Naive B cell (primary cell): ENCODE data around the gene CIAO2B. TPM values are rescaled to one million over a fixed set of nuclear protein-coding genes. Genes with fewer than 3 reads are reported as not detected.

ENCODE experiments used
- ATAC-seq, 2 donors: fragments of 150-1000 bp; cut with Tn5 transposase; 2 replicates each; pipeline ENCODE4 v1.10.0; 2021; ENCODE audit warnings: low read depth in 2 of 2, mild to moderate bottlenecking in 2 of 2, moderate library complexity in 2 of 2
- DNase-seq: peaks from one replicate; pipeline ENCODE4 v3.0.0; 2022
- H3K27ac Mint-ChIP-seq, 6 donors: one replicate each; pipeline ENCODE4 v1.8.0; 2020 to 2022; ENCODE audit warnings: mild to moderate bottlenecking in 6 of 6, mixed read lengths in 6 of 6, moderate library complexity in 5 of 6, inconsistent platforms in 2 of 6
- H3K27me3 Mint-ChIP-seq, 3 donors: one replicate each; pipeline ENCODE4 v1.8.0; 2021 to 2022; ENCODE audit warnings: mixed read lengths in 3 of 3, mild to moderate bottlenecking in 1 of 3
- H3K36me3 Mint-ChIP-seq, 2 donors: one replicate each; pipeline ENCODE4 v1.8.0; 2020 to 2022; ENCODE audit warnings: mixed read lengths in 2 of 2, inconsistent platforms in 1 of 2, mild to moderate bottlenecking in 1 of 2
- H3K4me1 Mint-ChIP-seq, 3 donors: one replicate each; pipeline ENCODE4 v1.8.0; 2020 to 2022; ENCODE audit warnings: mixed read lengths in 3 of 3, inconsistent platforms in 1 of 3, mild to moderate bottlenecking in 1 of 3, moderate library complexity in 1 of 3
- H3K4me3 Mint-ChIP-seq, 8 donors: one replicate each; pipeline ENCODE4 v1.8.0; 2020 to 2022; ENCODE audit warnings: mild to moderate bottlenecking in 8 of 8, mixed read lengths in 8 of 8, moderate library complexity in 8 of 8, inconsistent platforms in 2 of 8
- H3K9me3 Mint-ChIP-seq, 7 donors: one replicate each; pipeline ENCODE4 v1.8.0; 2020 to 2022; ENCODE audit warnings: mixed read lengths in 7 of 7, mild to moderate bottlenecking in 5 of 7, inconsistent platforms in 2 of 7, moderate library complexity in 1 of 7
- polyA plus RNA-seq, 6 donors: library from polyadenylated mRNA; unstranded; fragments of 300-500 nt; fragmentation: Illumina TruSeq; gene quantifications; one replicate each; pipeline ENCODE4 v1.2.3, GENCODE V29; 2021; ENCODE audit warnings: low read depth in 6 of 6

The CIAO2B gene
- polyA plus RNA-seq, 6 donors from 2014 or later, result 69.0 to 114 (median 100) TPM

DNA sequence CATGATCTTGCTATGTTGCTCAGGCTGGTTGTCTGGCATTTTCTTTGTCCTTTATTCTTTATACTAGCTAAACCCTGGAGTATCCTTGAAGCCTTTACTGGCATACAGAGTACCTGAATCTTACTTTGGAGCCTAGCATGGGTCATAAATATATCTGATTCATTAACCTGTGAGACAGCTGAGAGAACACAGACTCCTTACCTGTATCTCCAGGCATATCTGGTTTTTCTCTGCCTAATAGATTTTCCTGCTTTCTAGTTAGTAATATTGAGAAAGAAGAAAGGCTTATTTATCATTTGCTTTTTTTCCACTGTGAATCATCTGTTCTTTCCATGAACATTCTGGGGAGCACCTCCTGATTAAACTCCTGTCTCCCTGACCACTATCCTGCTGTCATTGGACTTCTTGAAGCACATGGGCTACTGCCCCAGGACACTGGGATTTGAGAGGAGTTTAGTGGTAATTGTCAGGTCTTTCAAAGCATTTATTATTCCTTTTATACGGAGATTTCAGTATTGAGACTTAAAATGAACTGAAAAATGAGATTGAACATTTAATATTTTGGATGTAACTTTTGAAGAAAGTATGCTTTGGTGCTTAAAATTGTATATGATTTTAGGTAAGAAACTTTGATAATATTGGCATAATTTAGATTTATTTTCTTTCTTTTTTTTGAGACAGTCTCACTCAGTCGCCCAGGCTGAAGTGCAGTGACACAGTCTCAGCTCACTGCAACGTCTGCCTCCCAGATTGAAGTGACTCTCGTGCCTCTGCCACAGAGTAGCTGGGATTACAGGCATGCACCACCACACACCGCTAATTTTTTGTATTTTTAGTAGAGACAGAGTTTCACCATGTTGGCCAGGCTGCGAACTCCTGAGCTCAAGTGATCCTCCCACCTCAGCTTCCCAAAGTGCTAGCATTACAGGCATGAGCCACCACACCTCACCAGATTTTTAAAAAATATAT, 45.3 kb downstream of the CIAO2B start:
- ATAC-seq (no peak), DNase-seq (no peak)
- Mint-ChIP-seq H3K4me3 (no peak overlapping the region), H3K9me3 (no peaks in the 10 kb centered on the region), H3K27ac (no peak overlapping the region), H3K27me3 (no peaks in the 10 kb centered on the region), H3K36me3 (peaks cover 0 to 7% of the 10 kb centered on the region in 2 donors), H3K4me1 (peaks cover 0 to 5% (median 4%) of the 10 kb centered on the region in 3 donors)

DNA sequence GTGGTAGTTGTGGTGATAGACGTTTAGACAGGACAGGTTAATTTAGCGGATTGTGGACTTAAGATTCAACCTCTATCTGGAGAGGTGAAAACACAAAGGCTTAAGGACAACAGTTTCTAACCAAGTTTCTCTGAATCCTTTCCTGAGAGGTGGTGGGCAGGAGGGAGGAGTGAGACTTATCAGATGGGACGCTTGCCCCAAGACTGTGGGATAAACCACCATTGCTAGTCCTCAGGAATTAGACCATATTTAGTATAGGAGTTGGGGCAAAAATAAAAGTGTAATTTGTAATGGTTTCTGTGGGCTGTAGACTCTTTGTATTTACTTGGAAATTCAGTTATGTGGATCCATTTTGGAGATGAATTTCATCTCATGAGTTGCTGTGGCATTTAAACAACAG, 47.3 kb downstream of the CIAO2B start:
- Mint-ChIP-seq H3K4me1 (peaks cover 3 to 5% (median 5%) of the 10 kb centered on the region in 3 donors), H3K4me3 (no peak overlapping the region), H3K27me3 (no peaks in the 10 kb centered on the region), H3K27ac (no peak overlapping the region), H3K36me3 (peaks cover 0 to 7% of the 10 kb centered on the region in 2 donors), H3K9me3 (no peaks in the 10 kb centered on the region)
- DNase-seq (no peak), ATAC-seq (no peak)

DNA sequence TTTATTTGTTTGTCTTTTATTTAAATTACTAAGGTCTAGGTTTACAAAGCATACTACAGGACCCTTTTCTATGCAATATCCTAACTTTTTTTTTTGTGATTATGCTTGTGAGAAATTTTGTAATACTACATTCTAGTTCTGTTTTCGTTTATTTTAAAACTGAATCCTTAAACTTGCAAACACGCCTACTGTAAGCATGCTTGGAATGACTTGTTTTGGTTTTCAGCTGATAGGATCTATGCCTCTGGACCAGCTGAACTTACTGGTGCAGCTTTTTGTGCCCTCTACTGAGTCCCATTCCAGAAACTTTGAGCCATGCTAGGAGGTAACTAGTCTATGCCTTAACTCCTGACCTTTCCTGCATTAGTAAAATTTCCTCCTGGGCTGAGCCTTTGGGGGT, 47.9 kb downstream of the CIAO2B start:
- H3K9me3 Mint-ChIP-seq, result no peaks in the 10 kb centered on the region
- ATAC-seq (no peak), DNase-seq (no peak)
- no peak overlapping the region for H3K4me3 Mint-ChIP-seq
- peaks cover 5 to 8% (median 7%) of the 10 kb centered on the region in 3 donors for H3K4me1 Mint-ChIP-seq
- no peaks in the 10 kb centered on the region for H3K27me3 Mint-ChIP-seq
- peaks cover 0 to 7% of the 10 kb centered on the region in 2 donors for H3K36me3 Mint-ChIP-seq
- no peak overlapping the region for H3K27ac Mint-ChIP-seq

DNA sequence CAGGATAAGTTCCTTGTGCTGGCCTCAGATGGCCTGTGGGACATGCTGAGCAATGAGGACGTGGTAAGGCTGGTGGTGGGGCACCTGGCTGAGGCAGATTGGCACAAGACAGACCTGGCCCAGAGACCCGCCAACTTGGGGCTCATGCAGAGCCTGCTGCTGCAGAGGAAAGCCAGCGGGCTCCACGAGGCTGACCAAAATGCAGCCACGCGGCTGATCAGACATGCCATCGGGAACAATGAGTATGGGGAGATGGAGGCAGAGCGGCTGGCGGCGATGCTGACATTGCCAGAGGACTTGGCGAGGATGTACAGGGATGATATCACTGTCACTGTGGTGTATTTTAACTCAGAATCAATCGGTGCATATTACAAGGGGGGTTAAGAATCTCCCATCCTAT, 48.7 kb downstream of the CIAO2B start:
- H3K4me1 Mint-ChIP-seq, result peaks cover 7 to 8% (median 7%) of the 10 kb centered on the region in 3 donors
- peaks cover 0 to 7% of the 10 kb centered on the region in 2 donors for H3K36me3 Mint-ChIP-seq
- no peak overlapping the region for H3K4me3 Mint-ChIP-seq
- H3K9me3 Mint-ChIP-seq, result no peaks in the 10 kb centered on the region
- DNase-seq (no peak), ATAC-seq (no peak)
- no peak overlapping the region for H3K27ac Mint-ChIP-seq
- H3K27me3 Mint-ChIP-seq, result no peaks in the 10 kb centered on the region

DNA sequence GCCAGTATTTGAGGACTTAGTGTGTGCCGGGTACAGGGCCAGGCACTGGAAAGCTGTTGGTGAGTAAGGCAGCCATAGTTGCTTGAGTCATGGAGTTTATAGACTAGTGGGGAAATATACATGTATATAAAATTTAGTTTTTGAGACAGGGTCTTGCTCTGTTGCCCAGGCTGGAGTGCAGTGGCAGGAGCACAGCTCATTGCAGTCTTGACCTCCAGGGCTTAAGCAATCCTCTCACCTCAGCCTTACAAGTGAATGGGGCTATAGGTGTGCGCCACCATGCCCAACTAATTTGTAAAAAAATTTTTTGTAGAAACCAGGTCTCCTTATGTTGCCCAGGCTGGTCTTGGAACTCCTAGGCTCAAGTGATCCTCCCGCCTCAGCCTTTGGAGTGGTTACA, 51.5 kb downstream of the CIAO2B start:
- Mint-ChIP-seq H3K27ac (no peak overlapping the region), H3K36me3 (peaks cover 0 to 7% of the 10 kb centered on the region in 2 donors), H3K4me3 (peak overlapping the region in 1 of 8 donors; percentile 91), H3K4me1 (peaks cover 12 to 21% (median 18%) of the 10 kb centered on the region in 3 donors), H3K9me3 (no peaks in the 10 kb centered on the region), H3K27me3 (no peaks in the 10 kb centered on the region)
- ATAC-seq (no peak), DNase-seq (no peak)

Other genes starting within 250 kb of the CIAO2B start
- under 1 TPM in 1 of 6 donors, not detected in 5; 0.20 TPM for gene CMTM4, start 237.7 kb downstream of the CIAO2B start, polyA plus RNA-seq
- 10 to 100 TPM; 10.5 to 33.8 (median 23.4) TPM for gene DYNC1LI2, start 182.8 kb downstream of the CIAO2B start, polyA plus RNA-seq
- not detected for gene TERB1, start 132.8 kb downstream of the CIAO2B start, polyA plus RNA-seq
- 10 to 100 TPM; 46.7 to 87.4 (median 54.6) TPM for gene NAE1, start 103.4 kb downstream of the CIAO2B start, polyA plus RNA-seq
- gene CA7, start 90.0 kb downstream of the CIAO2B start, polyA plus RNA-seq, result not detected
- 1 to 10 TPM; 1.4 to 5.8 (median 1.8) TPM for gene PDP2, start 53.9 kb downstream of the CIAO2B start, polyA plus RNA-seq
- not detected for gene CDH16, start 15.5 kb downstream of the CIAO2B start, polyA plus RNA-seq
- gene RRAD, start 8.9 kb downstream of the CIAO2B start, polyA plus RNA-seq, result under 1 TPM in 1 of 6 donors, not detected in 5; 0.43 TPM
- 10 to 100 TPM; 16.3 to 25.7 (median 21.0) TPM for gene CES2, start 1.1 kb upstream of the CIAO2B start, polyA plus RNA-seq
- under 1 TPM in 1 of 6 donors, not detected in 5; 0.66 TPM for gene CES3, start 26.9 kb upstream of the CIAO2B start, polyA plus RNA-seq
- 1 to 10 TPM in 4 of 6 donors, under 1 TPM in 2; 0.61 to 5.8 (median 1.4) TPM for gene CES4A, start 54.2 kb upstream of the CIAO2B start, polyA plus RNA-seq
- 10 to 100 TPM; 51.8 to 94.4 (median 70.5) TPM for gene CBFB, start 94.7 kb upstream of the CIAO2B start, polyA plus RNA-seq
- gene PHAF1, start 175.5 kb upstream of the CIAO2B start, polyA plus RNA-seq, result 10 to 100 TPM in 2 of 6 donors, 1 to 10 TPM in 3, not detected in 1; 8.8 to 13.2 (median 10.0) TPM
- gene B3GNT9, start 216.6 kb upstream of the CIAO2B start, polyA plus RNA-seq, result under 1 TPM in 4 of 6 donors, not detected in 2; 0.09 to 0.73 (median 0.36) TPM
- gene TRADD, start 225.5 kb upstream of the CIAO2B start, polyA plus RNA-seq, result 10 to 100 TPM; 46.2 to 62.9 (median 54.4) TPM
- 1 to 10 TPM in 5 of 6 donors, not detected in 1; 1.0 to 2.0 (median 1.5) TPM for gene FBXL8, start 225.6 kb upstream of the CIAO2B start, polyA plus RNA-seq
- gene HSF4, start 230.3 kb upstream of the CIAO2B start, polyA plus RNA-seq, result not detected
- under 1 TPM in 1 of 6 donors, not detected in 5; 0.27 TPM for gene NOL3, start 236.1 kb upstream of the CIAO2B start, polyA plus RNA-seq
- under 1 TPM in 4 of 6 donors, not detected in 2; 0.33 to 0.40 (median 0.40) TPM for gene MATCAP1, start 249.6 kb upstream of the CIAO2B start, polyA plus RNA-seq